Measurements from ENCODE around the gene TMEM98.
"Not testable (repeated sequence)": the region's sequence is repeated elsewhere in the genome, so short reads cannot be mapped to it uniquely, and the experiment has no call there.

Gene TMEM98

GRCh38 chr17:32987453-32987805 is 59.5 kb downstream of the TMEM98 start:
- DNase-seq = not testable (repeated sequence)

- DNase-seq = not testable (repeated sequence)
These were observed 59.9 kb downstream of the TMEM98 start for GRCh38 chr17:32987868-32988267.

- DNase-seq = no peak
These were observed 60.6 kb downstream of the TMEM98 start for GRCh38 chr17:32988481-32989101.

DNA sequence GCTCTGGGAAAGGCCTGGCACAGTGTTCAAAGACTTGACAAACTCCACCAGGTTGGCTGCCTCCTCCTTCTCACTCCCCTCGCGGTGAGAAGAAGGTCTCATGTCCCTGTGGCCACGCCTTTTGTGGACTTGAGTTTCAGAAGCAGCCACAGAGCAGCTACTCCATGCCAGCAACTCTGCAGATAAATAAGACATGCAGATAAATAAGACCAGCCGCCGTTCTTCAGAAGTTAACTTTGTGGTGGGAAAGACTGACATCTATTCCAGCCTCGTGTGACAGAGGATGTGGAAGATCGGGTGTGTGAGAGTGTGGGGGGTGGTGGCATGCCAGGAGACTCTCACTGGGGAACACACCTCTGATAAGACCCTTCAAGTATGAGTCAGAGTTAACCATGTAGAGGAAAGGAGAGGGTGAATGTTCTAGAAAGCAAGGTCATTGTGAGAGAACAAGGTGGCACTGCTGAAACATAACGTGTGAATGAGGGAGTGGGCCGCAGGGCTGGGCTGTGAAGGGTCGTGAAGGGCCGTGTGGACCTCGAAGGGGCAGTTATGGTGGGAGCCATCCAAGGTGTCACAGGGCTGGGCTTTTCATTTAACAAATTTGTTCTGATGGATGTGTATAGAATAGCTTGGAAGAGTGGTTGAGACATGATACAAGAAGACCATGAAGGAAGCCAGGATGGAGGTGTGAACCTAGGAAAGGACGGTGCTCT is 64.5 kb downstream of the TMEM98 start:
- no peak for DNase-seq

DNA sequence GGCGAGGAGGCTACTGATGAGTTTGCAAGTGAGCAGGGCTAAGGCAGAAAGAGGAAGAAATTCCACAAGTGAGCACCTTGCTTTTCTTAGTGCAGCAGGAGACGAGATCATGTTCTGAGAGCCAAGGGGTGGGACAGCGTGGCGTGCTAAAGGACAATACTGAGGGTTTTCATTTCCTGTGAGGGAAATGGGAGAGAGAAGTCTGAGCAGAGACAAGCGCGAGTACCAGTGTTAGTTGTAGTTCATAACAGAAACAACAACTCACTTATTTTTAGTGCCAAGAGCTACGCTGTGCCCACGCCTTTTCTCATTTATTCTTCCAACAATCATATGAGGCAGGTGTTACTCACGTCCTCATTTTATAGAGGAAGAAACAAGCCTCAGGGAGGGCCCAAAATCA is 66.0 kb downstream of the TMEM98 start:
- no peak for DNase-seq

Measured in NCI-H2081 treated with DMSO at 0.1 percent for 48 hours (cell line).